ENCODE results near the gene PEA15.

GRCh38 chr1:160168609-160169369 lies 36.4 kb upstream of the PEA15 start:
- TF ChIP-seq CTCF (IDR thresholded peaks at IDR 0.05; ENCODE audit: low read depth, low read length, missing input control) = no peak
- no peak for TF ChIP-seq MAX (IDR thresholded peaks at IDR 0.05)
- no peak for TF ChIP-seq GABPA (IDR thresholded peaks at IDR 0.05 in 1 of 2, conservative IDR thresholded peaks at IDR 0.05 in 1 of 2)
- TF ChIP-seq SP1 (IDR thresholded peaks at IDR 0.05) = no peak
- TF ChIP-seq YY1 (IDR thresholded peaks at IDR 0.05) = no peak
- no peak for TF ChIP-seq ZBTB33 (IDR thresholded peaks at IDR 0.05)
- no peak for TF ChIP-seq ATF3 (IDR thresholded peaks at IDR 0.05)
- no peak for TF ChIP-seq REST (IDR thresholded peaks at IDR 0.05)
- TF ChIP-seq JUND (IDR thresholded peaks at IDR 0.05) = no peak
